ENCODE measurements around the gene SOX15.

Gene SOX15

GRCh38 chr17:7572338-7572587, 17.6 kb downstream of the SOX15 start:
- TF ChIP-seq ZFX (IDR thresholded peaks at IDR 0.05; ENCODE audit: borderline replicate concordance) (no peak), CTCF (IDR thresholded peaks at IDR 0.05) (no peak)
- H3K27ac ChIP-seq: peak overlapping the region; percentile 99

- no peak overlapping the region for H3K27ac ChIP-seq
- no peak for TF ChIP-seq ZFX (IDR thresholded peaks at IDR 0.05; ENCODE audit: borderline replicate concordance)
- no peak for TF ChIP-seq CTCF (IDR thresholded peaks at IDR 0.05)
Observed at GRCh38 chr17:7570351-7570750, 19.5 kb downstream of the SOX15 start.

GRCh38 chr17:7569571-7569970, 20.3 kb downstream of the SOX15 start:
- TF ChIP-seq ZFX (IDR thresholded peaks at IDR 0.05; ENCODE audit: borderline replicate concordance) (no peak), CTCF (IDR thresholded peaks at IDR 0.05) (no peak)
- H3K27ac ChIP-seq: no peak overlapping the region

GRCh38 chr17:7563115-7563869, 26.6 kb downstream of the SOX15 start:
- no peak for TF ChIP-seq ZFX (IDR thresholded peaks at IDR 0.05; ENCODE audit: borderline replicate concordance)
- no peak for TF ChIP-seq CTCF (IDR thresholded peaks at IDR 0.05)
- peak overlapping the region; percentile 93 for H3K27ac ChIP-seq

GRCh38 chr17:7562208-7562605, 27.7 kb downstream of the SOX15 start:
- no peak for TF ChIP-seq CTCF (IDR thresholded peaks at IDR 0.05)
- TF ChIP-seq ZFX (IDR thresholded peaks at IDR 0.05; ENCODE audit: borderline replicate concordance): no peak
- peak overlapping the region; percentile 93 for H3K27ac ChIP-seq

- TF ChIP-seq ZFX (IDR thresholded peaks at IDR 0.05; ENCODE audit: borderline replicate concordance) (no peak), CTCF (IDR thresholded peaks at IDR 0.05) (no peak)
- peak within 1 kb of the TSS; percentile 93 for H3K27ac ChIP-seq
Observed at GRCh38 chr17:7561589-7562207, 28.2 kb downstream of the SOX15 start, which contains the start of gene SENP3. Gene SENP3, plus strand, starts transcription at chr17:7561919. Its CDS starts 1,158 bp downstream, at chr17:7563077.

GRCh38 chr17:7561028-7561575, 28.8 kb downstream of the SOX15 start:
- TF ChIP-seq CTCF (IDR thresholded peaks at IDR 0.05) (peak; percentile 84), ZFX (IDR thresholded peaks at IDR 0.05; ENCODE audit: borderline replicate concordance) (no peak)
- H3K27ac ChIP-seq: peak overlapping the region; percentile 93

Data from 22Rv1 (cell line).